ENCODE results near the gene CCDC90B. TPM values are rescaled to one million over a fixed set of nuclear protein-coding genes. Genes with fewer than 3 reads are reported as not detected.

Gene CCDC90B
- total and polyA plus RNA-seq, 2 of the 13 experiments (the other 11 are each of a cell fraction or from before 2014, with no cell fraction given) = 17.1 to 46.1 TPM

DNA sequence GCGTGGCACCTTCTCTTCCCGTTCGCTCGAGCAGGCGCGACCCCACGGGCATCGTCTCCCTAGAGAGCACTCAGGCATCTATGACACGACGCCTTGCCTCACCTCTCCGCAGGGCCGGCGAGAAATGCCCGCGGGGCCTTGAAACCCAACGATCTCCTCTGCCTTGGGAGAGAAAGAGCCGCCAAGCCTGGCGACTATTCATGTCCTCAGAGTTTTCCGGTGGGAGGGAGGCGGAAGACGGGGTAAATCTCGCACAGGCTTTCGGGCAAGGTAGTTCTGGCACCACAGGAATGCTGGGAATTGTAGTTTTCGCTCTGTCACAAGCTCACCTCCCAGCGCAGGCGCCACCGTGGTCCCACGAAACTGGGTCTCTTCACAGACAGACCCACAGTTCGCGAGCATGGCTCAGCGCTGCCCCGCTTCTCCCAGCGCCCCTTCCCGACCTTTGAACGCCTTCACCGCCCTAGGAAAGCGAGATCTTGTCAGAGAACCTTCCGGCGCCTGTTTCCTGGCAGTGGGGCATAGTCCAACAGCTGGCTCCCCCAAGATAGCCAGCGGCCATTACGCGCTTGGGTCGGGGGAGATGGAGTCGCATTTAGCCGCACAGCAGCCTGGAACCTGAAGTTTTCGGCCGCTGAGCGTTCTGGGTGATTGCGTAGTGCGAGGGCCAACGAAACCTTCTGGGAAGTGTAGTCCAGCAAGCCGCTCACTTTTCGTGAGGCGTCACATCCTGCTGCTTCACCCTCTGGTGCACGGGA, at the start of gene CCDC90B (continued):
- TF ChIP-seq, protein P1, sequence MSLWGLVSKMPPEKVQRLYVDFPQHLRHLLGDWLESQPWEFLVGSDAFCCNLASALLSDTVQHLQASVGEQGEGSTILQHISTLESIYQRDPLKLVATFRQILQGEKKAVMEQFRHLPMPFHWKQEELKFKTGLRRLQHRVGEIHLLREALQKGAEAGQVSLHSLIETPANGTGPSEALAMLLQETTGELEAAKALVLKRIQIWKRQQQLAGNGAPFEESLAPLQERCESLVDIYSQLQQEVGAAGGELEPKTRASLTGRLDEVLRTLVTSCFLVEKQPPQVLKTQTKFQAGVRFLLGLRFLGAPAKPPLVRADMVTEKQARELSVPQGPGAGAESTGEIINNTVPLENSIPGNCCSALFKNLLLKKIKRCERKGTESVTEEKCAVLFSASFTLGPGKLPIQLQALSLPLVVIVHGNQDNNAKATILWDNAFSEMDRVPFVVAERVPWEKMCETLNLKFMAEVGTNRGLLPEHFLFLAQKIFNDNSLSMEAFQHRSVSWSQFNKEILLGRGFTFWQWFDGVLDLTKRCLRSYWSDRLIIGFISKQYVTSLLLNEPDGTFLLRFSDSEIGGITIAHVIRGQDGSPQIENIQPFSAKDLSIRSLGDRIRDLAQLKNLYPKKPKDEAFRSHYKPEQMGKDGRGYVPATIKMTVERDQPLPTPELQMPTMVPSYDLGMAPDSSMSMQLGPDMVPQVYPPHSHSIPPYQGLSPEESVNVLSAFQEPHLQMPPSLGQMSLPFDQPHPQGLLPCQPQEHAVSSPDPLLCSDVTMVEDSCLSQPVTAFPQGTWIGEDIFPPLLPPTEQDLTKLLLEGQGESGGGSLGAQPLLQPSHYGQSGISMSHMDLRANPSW (CRISPR knock-in tag; IDR thresholded peaks at IDR 0.05; ENCODE audit: borderline replicate concordance) = peak; percentile 90; the same call in 1 of the 2 replicates
- peak; percentile 78 for TF ChIP-seq ZNF766 (CRISPR knock-in tag; IDR thresholded peaks at IDR 0.05; ENCODE audit: borderline replicate concordance)
- TF ChIP-seq, protein P2, sequence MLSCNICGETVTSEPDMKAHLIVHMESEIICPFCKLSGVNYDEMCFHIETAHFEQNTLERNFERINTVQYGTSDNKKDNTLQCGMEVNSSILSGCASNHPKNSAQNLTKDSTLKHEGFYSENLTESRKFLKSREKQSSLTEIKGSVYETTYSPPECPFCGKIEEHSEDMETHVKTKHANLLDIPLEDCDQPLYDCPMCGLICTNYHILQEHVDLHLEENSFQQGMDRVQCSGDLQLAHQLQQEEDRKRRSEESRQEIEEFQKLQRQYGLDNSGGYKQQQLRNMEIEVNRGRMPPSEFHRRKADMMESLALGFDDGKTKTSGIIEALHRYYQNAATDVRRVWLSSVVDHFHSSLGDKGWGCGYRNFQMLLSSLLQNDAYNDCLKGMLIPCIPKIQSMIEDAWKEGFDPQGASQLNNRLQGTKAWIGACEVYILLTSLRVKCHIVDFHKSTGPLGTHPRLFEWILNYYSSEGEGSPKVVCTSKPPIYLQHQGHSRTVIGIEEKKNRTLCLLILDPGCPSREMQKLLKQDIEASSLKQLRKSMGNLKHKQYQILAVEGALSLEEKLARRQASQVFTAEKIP (CRISPR knock-in tag; IDR thresholded peaks at IDR 0.05; ENCODE audit: borderline replicate concordance) = no peak
- peak; percentile 66; the same call in 1 of the 2 replicates for TF ChIP-seq ZNF331 (CRISPR knock-in tag; IDR thresholded peaks at IDR 0.05)
- TF ChIP-seq FOXK1 (CRISPR knock-in tag; IDR thresholded peaks at IDR 0.05; ENCODE audit: borderline replicate concordance, low read depth) = peak; percentile 56; the same call in 1 of the 2 replicates
- peak; percentile 98 for TF ChIP-seq POLR2G (IDR thresholded peaks at IDR 0.05; ENCODE audit: low read depth, low read length)
- no peak for TF ChIP-seq ZNF720 (CRISPR knock-in tag; IDR thresholded peaks at IDR 0.05)
- TF ChIP-seq, protein P3, sequence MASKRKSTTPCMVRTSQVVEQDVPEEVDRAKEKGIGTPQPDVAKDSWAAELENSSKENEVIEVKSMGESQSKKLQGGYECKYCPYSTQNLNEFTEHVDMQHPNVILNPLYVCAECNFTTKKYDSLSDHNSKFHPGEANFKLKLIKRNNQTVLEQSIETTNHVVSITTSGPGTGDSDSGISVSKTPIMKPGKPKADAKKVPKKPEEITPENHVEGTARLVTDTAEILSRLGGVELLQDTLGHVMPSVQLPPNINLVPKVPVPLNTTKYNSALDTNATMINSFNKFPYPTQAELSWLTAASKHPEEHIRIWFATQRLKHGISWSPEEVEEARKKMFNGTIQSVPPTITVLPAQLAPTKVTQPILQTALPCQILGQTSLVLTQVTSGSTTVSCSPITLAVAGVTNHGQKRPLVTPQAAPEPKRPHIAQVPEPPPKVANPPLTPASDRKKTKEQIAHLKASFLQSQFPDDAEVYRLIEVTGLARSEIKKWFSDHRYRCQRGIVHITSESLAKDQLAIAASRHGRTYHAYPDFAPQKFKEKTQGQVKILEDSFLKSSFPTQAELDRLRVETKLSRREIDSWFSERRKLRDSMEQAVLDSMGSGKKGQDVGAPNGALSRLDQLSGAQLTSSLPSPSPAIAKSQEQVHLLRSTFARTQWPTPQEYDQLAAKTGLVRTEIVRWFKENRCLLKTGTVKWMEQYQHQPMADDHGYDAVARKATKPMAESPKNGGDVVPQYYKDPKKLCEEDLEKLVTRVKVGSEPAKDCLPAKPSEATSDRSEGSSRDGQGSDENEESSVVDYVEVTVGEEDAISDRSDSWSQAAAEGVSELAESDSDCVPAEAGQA (IDR thresholded peaks at IDR 0.05; ENCODE audit: low read depth) = peak; percentile 91
- TF ChIP-seq, protein P3 (CRISPR knock-in tag; IDR thresholded peaks at IDR 0.05; ENCODE audit: borderline replicate concordance) = 0 out of 2 replicates have a peak, but pooled peaks have one; percentile 71
- TF ChIP-seq, protein P4, sequence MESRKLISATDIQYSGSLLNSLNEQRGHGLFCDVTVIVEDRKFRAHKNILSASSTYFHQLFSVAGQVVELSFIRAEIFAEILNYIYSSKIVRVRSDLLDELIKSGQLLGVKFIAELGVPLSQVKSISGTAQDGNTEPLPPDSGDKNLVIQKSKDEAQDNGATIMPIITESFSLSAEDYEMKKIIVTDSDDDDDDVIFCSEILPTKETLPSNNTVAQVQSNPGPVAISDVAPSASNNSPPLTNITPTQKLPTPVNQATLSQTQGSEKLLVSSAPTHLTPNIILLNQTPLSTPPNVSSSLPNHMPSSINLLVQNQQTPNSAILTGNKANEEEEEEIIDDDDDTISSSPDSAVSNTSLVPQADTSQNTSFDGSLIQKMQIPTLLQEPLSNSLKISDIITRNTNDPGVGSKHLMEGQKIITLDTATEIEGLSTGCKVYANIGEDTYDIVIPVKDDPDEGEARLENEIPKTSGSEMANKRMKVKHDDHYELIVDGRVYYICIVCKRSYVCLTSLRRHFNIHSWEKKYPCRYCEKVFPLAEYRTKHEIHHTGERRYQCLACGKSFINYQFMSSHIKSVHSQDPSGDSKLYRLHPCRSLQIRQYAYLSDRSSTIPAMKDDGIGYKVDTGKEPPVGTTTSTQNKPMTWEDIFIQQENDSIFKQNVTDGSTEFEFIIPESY (CRISPR knock-in tag; IDR thresholded peaks at IDR 0.05) = peak; percentile 60; the same call in 1 of the 2 replicates
- TF ChIP-seq CHD2 (IDR thresholded peaks at IDR 0.05; ENCODE audit: low read depth, low read length) = no peak; the same call in 1 of the 2 replicates
- TF ChIP-seq NR2F2 (IDR thresholded peaks at IDR 0.05; ENCODE audit: borderline replicate concordance, low read depth) = peak; percentile 15; the same call in 1 of the 2 replicates
- peak; percentile 74; the same call in 1 of the 2 replicates for TF ChIP-seq ARHGAP35 (CRISPR knock-in tag; IDR thresholded peaks at IDR 0.05; ENCODE audit: borderline replicate concordance)

Data from HepG2 (cell line).